H1 (cell line): ENCODE results near the gene CASP4. TPM values are rescaled to one million over a fixed set of nuclear protein-coding genes. Genes with fewer than 3 reads are reported as not detected.

ENCODE experiments used
- ASH2L ChIP-seq: fragments of 200-600, 300-600 bp; sonication (generic); IDR thresholded peaks from one replicate; pipeline ENCODE4 v1.7.1; 2017; ENCODE audit warnings: low read length
- BRCA1 ChIP-seq: IDR thresholded peaks from 2 replicates; pipeline ENCODE4 v1.6.1; 2012; ENCODE audit warnings: low read depth, low read length, improper control_type of control experiment
- CEBPB ChIP-seq: IDR thresholded peaks from 2 replicates; pipeline ENCODE4 v1.6.1; 2012; ENCODE audit warnings: low read depth, low read length
- CREB1 ChIP-seq: IDR thresholded peaks from 2 replicates; pipeline ENCODE4 v1.6.1; 2012; ENCODE audit warnings: inconsistent platforms
- JUND ChIP-seq: IDR thresholded peaks from 2 replicates; pipeline ENCODE4 v1.6.1; 2011; ENCODE audit warnings: mild to moderate bottlenecking, improper control_type of control experiment, low read length
- RNF2 ChIP-seq: fragments of 200-900, 300-1000 bp; sonication (generic); IDR thresholded peaks from 2 replicates; pipeline ENCODE4 v1.7.1; 2016; ENCODE audit warnings: borderline replicate concordance, low read depth, mild to moderate bottlenecking, antibody characterized with exemption, low read length; ENCODE audit not compliant: poor library complexity, severe bottlenecking; ENCODE audit errors: missing control alignments
- polyA plus RNA-seq, 7 experiments: library from polyadenylated mRNA; depleted of rRNA in 3 of 7; stranded (reverse) in 5 of 7; unstranded in 2 of 7; fragments of >200 nt in 5 of 7; fragments of 200-250 nt in 2 of 7; gene quantifications; 1 replicate in 5 of 7; 2 replicates in 1 of 7; 4 replicates in 1 of 7; pipeline versions ENCODE4 v1.2.1 to v1.2.3, GENCODE V29; 2011 to 2013; ENCODE audit warnings: missing spikeins in 2 of 7, mixed read lengths in 2 of 7
- total RNA-seq: library from RNA; stranded (reverse); fragmentation: NEBNext Ultra II Directional; extraction: Animal tissue kit (Norgen Biotek cat#: 25700); gene quantifications from 2 replicates; pipeline ENCODE4 v1.2.1, GENCODE V29; 2021

CASP4 gene
- total and polyA plus RNA-seq, 2 of the 8 experiments (the other 6 are each of a cell fraction or from before 2014, with no cell fraction given) = 0.09 TPM; not detected in 1

- TF ChIP-seq ASH2L (no peak), CEBPB (no peak), BRCA1 (no peak), CREB1 (no peak), JUND (no peak), RNF2 (no peak)
- TF ChIP-seq, all 59 proteins: peak for 0
Observed at GRCh38 chr11:104992781-104993180, 24.4 kb upstream of the CASP4 start (continued).
